GM19372 (cell line): ENCODE data around the gene GCK.

Experiments used
- ATAC-seq: cut with Tn5 transposase; IDR thresholded peaks from one replicate; pipeline ENCODE4 v1.9.1; 2021; ENCODE audit warnings: mild to moderate bottlenecking, low read depth, moderate library complexity; ENCODE audit not compliant: unreplicated experiment

GCK gene

DNA sequence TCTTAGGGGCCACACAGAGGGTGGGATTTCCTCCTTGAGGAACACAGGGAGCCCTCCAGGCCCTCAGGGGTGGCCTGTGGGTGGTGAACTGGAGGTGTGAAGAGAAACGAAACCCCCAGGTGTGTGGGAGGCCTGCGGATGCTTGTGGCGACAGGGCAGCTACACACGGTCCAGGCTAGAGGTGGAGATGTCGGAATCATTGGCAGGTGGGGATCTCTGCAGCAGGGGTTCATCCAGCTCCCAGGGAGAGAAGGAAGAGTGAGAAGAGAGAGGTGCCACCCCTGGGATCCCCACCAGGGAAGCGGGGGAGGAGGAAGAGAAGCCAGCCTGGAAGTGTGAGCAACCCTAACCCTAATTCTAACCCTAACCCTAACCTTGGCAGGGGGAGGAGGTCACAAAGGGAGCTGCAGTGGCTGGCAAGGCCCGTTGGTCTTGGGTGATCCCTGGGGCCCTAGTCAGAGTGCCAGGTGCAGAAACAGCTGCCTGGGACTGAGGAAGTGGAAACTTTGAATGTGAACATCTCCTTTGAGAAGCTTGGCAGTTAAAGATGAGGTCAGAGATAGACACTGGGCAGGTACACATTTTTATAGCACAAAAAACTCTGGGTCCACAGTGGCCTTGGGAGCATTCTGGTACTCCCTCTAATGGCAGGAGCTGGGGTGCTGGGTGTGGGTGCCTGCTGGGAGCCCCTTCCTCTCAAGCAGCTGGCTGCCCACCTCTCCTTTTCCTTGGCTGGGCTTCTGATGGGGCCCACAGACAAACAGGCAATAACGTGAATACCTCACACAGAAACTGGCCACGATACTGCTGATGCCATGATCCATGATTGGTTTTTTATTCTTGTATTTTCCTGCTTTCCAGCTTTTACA, 91.9 kb downstream of the GCK start:
- ATAC-seq = no peak

DNA sequence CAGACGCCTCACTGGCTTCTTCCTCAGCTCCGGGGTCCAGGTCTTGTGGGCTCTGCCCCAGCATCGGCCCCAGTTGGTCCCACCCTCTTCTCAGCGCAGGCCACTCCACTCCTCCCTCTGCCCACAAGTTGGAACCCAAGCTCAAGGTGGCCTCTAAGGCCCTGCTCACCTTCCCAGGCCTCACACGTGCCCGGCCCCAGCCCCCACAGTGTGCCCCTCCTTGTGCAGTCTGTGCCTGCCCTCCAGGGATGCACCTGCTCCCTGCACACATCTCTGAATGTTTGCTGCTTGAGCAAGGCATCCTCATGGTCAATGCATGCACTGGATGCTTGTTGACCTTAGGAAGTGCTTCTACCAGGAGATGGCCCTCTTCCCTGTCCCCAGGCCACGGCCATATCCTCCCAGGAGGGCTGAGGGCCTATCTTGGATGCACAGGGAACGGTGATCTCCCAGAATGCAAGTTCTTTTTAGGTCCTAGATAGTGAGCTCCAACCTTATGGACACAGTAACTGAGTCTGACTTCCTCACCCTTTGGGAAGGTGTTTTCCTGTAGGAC, 92.8 kb downstream of the GCK start:
- ATAC-seq = no peak

DNA sequence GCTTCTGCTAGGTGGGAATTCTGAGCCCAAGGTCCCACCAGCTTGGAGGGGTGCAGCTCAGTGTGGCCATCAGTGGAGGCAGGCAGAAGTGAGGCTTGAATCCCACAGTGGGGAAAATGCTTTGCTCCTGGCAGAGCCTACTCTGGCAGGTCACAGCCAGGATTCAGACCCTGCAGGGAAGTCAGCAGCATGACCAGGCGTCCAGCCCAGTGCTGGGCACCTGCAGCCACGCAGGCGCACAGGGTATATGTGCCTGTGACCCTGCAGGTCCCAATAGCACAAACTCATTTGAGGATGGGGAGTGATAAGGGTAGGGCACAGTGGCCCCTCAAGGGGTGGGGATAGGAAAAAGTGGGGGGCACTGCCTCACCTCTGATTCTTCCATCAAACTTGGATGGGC, 93.5 kb downstream of the GCK start:
- no peak for ATAC-seq

DNA sequence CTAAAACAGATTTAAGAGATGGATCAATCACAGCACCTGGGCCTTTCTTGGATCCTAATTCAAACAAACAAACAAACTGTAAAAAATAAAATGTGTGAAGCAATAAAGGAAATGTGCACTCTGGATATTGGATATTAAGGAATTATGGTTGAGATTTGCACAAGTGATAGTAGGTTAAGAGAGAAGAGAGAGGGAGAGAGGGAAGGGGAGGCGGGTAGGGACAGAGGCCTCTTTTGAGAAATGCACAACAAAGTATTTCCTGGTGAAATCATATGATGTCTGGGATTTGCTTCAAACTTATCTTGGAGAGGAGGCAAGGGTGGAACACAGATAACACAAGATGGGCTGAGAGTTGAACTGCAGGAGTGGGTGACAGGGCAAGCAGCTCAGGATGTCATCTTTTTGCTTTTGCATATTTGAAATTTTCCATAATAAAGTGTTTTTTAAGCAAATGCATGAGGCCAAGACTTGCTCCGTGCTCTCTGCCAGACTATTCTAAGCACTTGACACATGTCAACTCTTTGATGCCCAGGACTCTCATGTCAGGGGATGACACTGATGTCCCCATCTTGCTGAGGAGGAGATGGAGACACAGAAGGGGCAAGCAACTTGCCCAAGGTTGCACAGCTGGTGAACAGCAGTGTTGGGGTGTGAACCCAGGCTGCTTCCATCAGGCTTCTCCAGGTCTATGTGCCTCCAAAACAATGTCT, 94.2 kb downstream of the GCK start:
- no peak for ATAC-seq

DNA sequence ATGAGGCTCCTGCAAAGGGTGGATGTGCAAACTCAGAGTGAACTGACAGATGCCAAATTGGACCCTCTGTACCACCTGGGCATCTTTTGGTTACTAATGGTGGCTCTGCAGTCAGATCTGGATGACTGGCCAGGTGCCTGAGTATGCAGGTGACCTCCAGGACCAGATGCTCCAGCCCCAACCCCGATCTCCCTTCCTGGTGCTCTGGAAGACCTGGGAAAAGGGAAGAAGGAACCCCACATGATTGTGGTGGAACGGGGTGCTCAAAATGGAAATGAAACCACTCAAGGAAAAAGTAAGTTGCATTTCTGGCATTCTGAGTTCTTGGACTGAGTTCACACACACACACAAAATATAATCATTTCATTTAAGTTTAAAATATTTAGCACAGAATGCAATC, 94.9 kb downstream of the GCK start:
- no peak for ATAC-seq
